Thyroid gland (tissue), 4 donors: ENCODE results near the gene CUTA.

ENCODE experiments used
- CTCF ChIP-seq, 6 experiments: fragments of 200-600 bp in 3 of 6; fragments of 450-650 bp in 3 of 6; sonication (generic) in 3 of 6; IDR thresholded peaks; one replicate each; pipeline ENCODE4 v1.5.1; 2016 to 2019; ENCODE audit warnings: antibody characterized with exemption in 6 of 6, mild to moderate bottlenecking in 2 of 6, inconsistent platforms in 1 of 6, moderate library complexity in 1 of 6
- POLR2A ChIP-seq, 2 donors: fragments of 450-650 bp; IDR thresholded peaks; one replicate each; pipeline ENCODE4 v1.6.1; 2017; ENCODE audit warnings: antibody characterized with exemption in 2 of 2, mild to moderate bottlenecking in 2 of 2, moderate library complexity in 1 of 2

- no peak for TF ChIP-seq CTCF (IDR thresholded peaks at IDR 0.05)
- no peak for TF ChIP-seq POLR2A (IDR thresholded peaks at IDR 0.05)
Observed at GRCh38 chr6:33467091-33467490, 49.2 kb upstream of the CUTA start.
